Measurements from ENCODE around the gene GNAI1.

DNA sequence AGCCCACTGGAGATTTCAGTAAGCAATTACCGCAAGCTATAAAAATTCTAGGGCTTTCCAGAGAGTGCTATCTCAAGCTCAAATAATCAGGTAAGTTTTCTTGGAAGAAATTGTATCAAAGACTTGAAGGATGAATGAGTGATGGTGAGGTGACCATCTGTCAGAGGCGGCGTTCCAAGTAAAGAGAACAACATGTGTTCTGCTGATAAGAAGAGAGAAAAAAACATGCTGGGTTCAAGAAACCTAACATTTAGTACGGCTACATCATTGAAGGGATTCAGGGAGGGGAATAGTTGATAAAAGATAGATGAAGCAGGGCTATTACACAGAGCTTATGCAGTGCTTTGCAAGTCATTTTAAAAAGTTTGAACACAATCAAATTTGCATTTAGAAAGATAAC lies 100.7 kb downstream of the GNAI1 start:
- no peak for TF ChIP-seq CTCF (IDR thresholded peaks at IDR 0.05)
- TF ChIP-seq POLR2A (IDR thresholded peaks at IDR 0.05) = no peak

All from right lobe of liver (tissue), 4 donors.